ENCODE data around the gene HELZ.

GRCh38 chr17:67051155-67051538 lies 193.8 kb downstream of the HELZ start:
- TF ChIP-seq YY1 (IDR thresholded peaks at IDR 0.05; ENCODE audit: insufficient read depth, insufficient read length) (no peak), SUZ12 (IDR thresholded peaks at IDR 0.05; ENCODE audit: extremely low read depth, insufficient read depth, insufficient read length) (no peak)

Data from NT2/D1 (cell line).